Ishikawa (cell line): ENCODE data around the gene C9orf72.

ENCODE experiments used
- CEBPB ChIP-seq: IDR thresholded peaks from 2 replicates; pipeline ENCODE4 v1.6.1; 2012
- CREB1 ChIP-seq: IDR thresholded peaks from 2 replicates; pipeline ENCODE4 v1.6.1; 2012; ENCODE audit warnings: low read depth
- EGR1 ChIP-seq: IDR thresholded peaks from 2 replicates; pipeline ENCODE4 v1.6.1; 2012
- EP300 ChIP-seq: IDR thresholded peaks from 2 replicates; pipeline ENCODE4 v1.6.1; 2012; ENCODE audit warnings: borderline replicate concordance
- FOXM1 ChIP-seq: IDR thresholded peaks from 2 replicates; pipeline ENCODE4 v1.6.1; 2012; ENCODE audit warnings: low read depth, borderline replicate concordance
- MAX ChIP-seq: IDR thresholded peaks from 2 replicates; pipeline ENCODE4 v1.6.1; 2012
- NFIC ChIP-seq: IDR thresholded peaks from 2 replicates; pipeline ENCODE4 v1.6.1; 2012
- RAD21 ChIP-seq: IDR thresholded peaks from 2 replicates; pipeline ENCODE4 v1.6.1; 2012; ENCODE audit warnings: low read depth
- REST ChIP-seq: IDR thresholded peaks from 2 replicates; pipeline ENCODE4 v1.6.1; 2012; ENCODE audit warnings: low read depth, mild to moderate bottlenecking
- TAF1 ChIP-seq: IDR thresholded peaks from 2 replicates; pipeline ENCODE4 v1.6.1; 2012; ENCODE audit warnings: low read depth, mild to moderate bottlenecking
- TCF12 ChIP-seq: IDR thresholded peaks from 2 replicates; pipeline ENCODE4 v1.6.1; 2012; ENCODE audit warnings: low read depth
- TEAD4 ChIP-seq: IDR thresholded peaks from 2 replicates; pipeline ENCODE4 v1.6.1; 2012
- USF1 ChIP-seq: IDR thresholded peaks from 2 replicates; pipeline ENCODE4 v1.6.1; 2012
- YY1 ChIP-seq: IDR thresholded peaks from 2 replicates; pipeline ENCODE4 v1.6.1; 2012; ENCODE audit warnings: low read depth
- ZBTB7A ChIP-seq: IDR thresholded peaks from 2 replicates; pipeline ENCODE4 v1.6.1; 2012; ENCODE audit warnings: low read depth

The C9orf72 gene

GRCh38 chr9:27572061-27572460 is 1.2 kb downstream of the C9orf72 start:
- no peak for TF ChIP-seq NFIC
- no peak for TF ChIP-seq YY1
- no peak for TF ChIP-seq EP300
- no peak for TF ChIP-seq USF1
- no peak for TF ChIP-seq EGR1
- no peak for TF ChIP-seq TCF12
- no peak for TF ChIP-seq CEBPB
- no peak for TF ChIP-seq MAX

- no peak for TF ChIP-seq RAD21
- no peak for TF ChIP-seq CREB1
- no peak for TF ChIP-seq EGR1
- TF ChIP-seq NFIC = no peak
- TF ChIP-seq MAX = no peak
- TF ChIP-seq TEAD4 = no peak
- TF ChIP-seq CEBPB = no peak
Observed at GRCh38 chr9:27571011-27571410, 2.3 kb downstream of the C9orf72 start.

GRCh38 chr9:27569406-27569805 is 3.9 kb downstream of the C9orf72 start:
- TF ChIP-seq CREB1 = no peak
- no peak for TF ChIP-seq ZBTB7A
- TF ChIP-seq TAF1 = no peak
- no peak for TF ChIP-seq NFIC
- no peak for TF ChIP-seq TEAD4
- no peak for TF ChIP-seq YY1
- TF ChIP-seq EGR1 = no peak
- TF ChIP-seq RAD21 = no peak
- TF ChIP-seq EP300 = no peak
- no peak for TF ChIP-seq USF1
- no peak for TF ChIP-seq MAX
- no peak for TF ChIP-seq FOXM1
- TF ChIP-seq REST = no peak
- no peak for TF ChIP-seq CEBPB

- no peak for TF ChIP-seq NFIC
- TF ChIP-seq TAF1 = no peak
- no peak for TF ChIP-seq RAD21
- TF ChIP-seq USF1 = no peak
- TF ChIP-seq TCF12 = no peak
- no peak for TF ChIP-seq CREB1
- TF ChIP-seq TEAD4 = no peak
- no peak for TF ChIP-seq EP300
- TF ChIP-seq REST = no peak
- no peak for TF ChIP-seq FOXM1
- no peak for TF ChIP-seq MAX
Observed at GRCh38 chr9:27566118-27566517, 7.2 kb downstream of the C9orf72 start.

- TF ChIP-seq TCF12 = no peak
- TF ChIP-seq NFIC = no peak
- TF ChIP-seq TAF1 = no peak
- no peak for TF ChIP-seq EGR1
- TF ChIP-seq RAD21 = no peak
- no peak for TF ChIP-seq REST
- no peak for TF ChIP-seq USF1
- no peak for TF ChIP-seq CREB1
- TF ChIP-seq CEBPB = no peak
- no peak for TF ChIP-seq MAX
- TF ChIP-seq FOXM1 = no peak
- no peak for TF ChIP-seq EP300
- TF ChIP-seq YY1 = no peak
- TF ChIP-seq ZBTB7A = no peak
- TF ChIP-seq TEAD4 = no peak
Observed at GRCh38 chr9:27565696-27566095, 7.6 kb downstream of the C9orf72 start.
